CD14-positive monocyte (primary cell): ENCODE results near the gene EIPR1. TPM values are rescaled to one million over a fixed set of nuclear protein-coding genes. Genes with fewer than 3 reads are reported as not detected.
A peak's percentile ranks its signal among the peaks of the same experiment; 100 is the strongest.

Experiments
- DNase-seq, 3 donors: peaks; one replicate each; pipeline ENCODE4 v3.0.0-alpha.2; 2011 to 2022
- H2AFZ ChIP-seq: 2 replicates; pipeline ENCODE4 v1.6.0; 2012; ENCODE audit warnings: mild to moderate bottlenecking, low read depth, low read length, inconsistent platforms; ENCODE audit not compliant: insufficient read depth, poor library complexity, severe bottlenecking
- H3K27ac ChIP-seq, 2 donors: 1 replicate in 1 of 2; 2 replicates in 1 of 2; pipeline ENCODE4 v1.5.1; 2012 to 2013; ENCODE audit warnings: low read length in 2 of 2, control low read depth in 1 of 2, inconsistent platforms in 1 of 2, low read depth in 1 of 2, mild to moderate bottlenecking in 1 of 2
- H3K27me3 ChIP-seq, 2 donors: one replicate each; pipeline versions ENCODE4 v1.6.0 to v1.6.1; 2011 to 2013; ENCODE audit warnings: low read length in 2 of 2; ENCODE audit not compliant: control insufficient read depth in 2 of 2, insufficient read depth in 2 of 2
- H3K36me3 ChIP-seq, 2 donors: replicated peaks in 1 of 2; 1 replicate in 1 of 2; 2 replicates in 1 of 2; pipeline versions ENCODE4 v1.5.1 to v1.6.1; 2012 to 2013; ENCODE audit warnings: low read length in 2 of 2, control low read depth in 1 of 2, inconsistent platforms in 1 of 2, mild to moderate bottlenecking in 1 of 2; ENCODE audit not compliant: insufficient read depth in 2 of 2, control insufficient read depth in 1 of 2
- H3K4me1 ChIP-seq, 2 donors: 1 replicate in 1 of 2; 2 replicates in 1 of 2; pipeline versions ENCODE4 v1.5.1 to v1.6.1; 2012 to 2013; ENCODE audit warnings: low read length in 2 of 2, control low read depth in 1 of 2, inconsistent platforms in 1 of 2, mild to moderate bottlenecking in 1 of 2, moderate library complexity in 1 of 2; ENCODE audit not compliant: insufficient read depth in 2 of 2, control insufficient read depth in 1 of 2
- H3K4me2 ChIP-seq: replicated peaks from 2 replicates; pipeline ENCODE3; 2012; ENCODE audit warnings: low read length, moderate library complexity, mild to moderate bottlenecking; ENCODE audit not compliant: poor library complexity, severe bottlenecking; ENCODE audit errors: extremely low read depth
- H3K4me3 ChIP-seq, 3 experiments: fragments of 200-600 bp in 1 of 3; sonication (generic) in 1 of 3; replicated peaks in 1 of 3; 1 replicate in 2 of 3; 2 replicates in 1 of 3; pipeline ENCODE4 v1.5.1; 2011 to 2013; ENCODE audit warnings: low read length in 3 of 3, mild to moderate bottlenecking in 3 of 3, control low read depth in 2 of 3, low read depth in 2 of 3, inconsistent platforms in 1 of 3, moderate library complexity in 1 of 3
- H3K79me2 ChIP-seq: 2 replicates; pipeline ENCODE4 v1.6.0; 2012; ENCODE audit warnings: mild to moderate bottlenecking, control low read depth, inconsistent platforms, low read length, moderate library complexity; ENCODE audit not compliant: insufficient read depth
- H3K9ac ChIP-seq: 2 replicates; pipeline ENCODE4 v1.6.0; 2017; ENCODE audit warnings: low read length, mild to moderate bottlenecking; ENCODE audit not compliant: insufficient read depth, poor library complexity, severe bottlenecking
- H3K9me3 ChIP-seq, 2 donors: replicated peaks in 1 of 2; 1 replicate in 1 of 2; 2 replicates in 1 of 2; pipeline versions ENCODE4 v1.5.1 to v1.6.1; 2012 to 2013; ENCODE audit warnings: low read length in 2 of 2, control low read depth in 1 of 2; ENCODE audit not compliant: control insufficient read depth in 1 of 2, insufficient read depth in 1 of 2
- H4K20me1 ChIP-seq: 2 replicates; pipeline ENCODE4 v1.6.0; 2012; ENCODE audit warnings: mild to moderate bottlenecking, low read length, control low read depth, moderate library complexity; ENCODE audit not compliant: insufficient read depth
- H3K27ac Mint-ChIP-seq, 7 donors: one replicate each; pipeline ENCODE4 v1.8.0; 2020; ENCODE audit warnings: mild to moderate bottlenecking in 7 of 7, mixed read lengths in 7 of 7, moderate library complexity in 6 of 7, inconsistent platforms in 2 of 7
- H3K27me3 Mint-ChIP-seq, 3 donors: one replicate each; pipeline ENCODE4 v1.8.0; 2021 to 2022; ENCODE audit warnings: low read depth in 3 of 3, mild to moderate bottlenecking in 3 of 3, mixed read lengths in 3 of 3, moderate library complexity in 3 of 3, inconsistent platforms in 1 of 3
- H3K36me3 Mint-ChIP-seq, 2 donors: one replicate each; pipeline ENCODE4 v1.8.0; 2020; ENCODE audit warnings: mixed read lengths in 2 of 2, inconsistent platforms in 1 of 2, mild to moderate bottlenecking in 1 of 2
- H3K4me1 Mint-ChIP-seq: one replicate; pipeline ENCODE4 v1.8.0; 2020; ENCODE audit warnings: mild to moderate bottlenecking, mixed read lengths
- H3K4me3 Mint-ChIP-seq, 2 donors: one replicate each; pipeline ENCODE4 v1.8.0; 2020; ENCODE audit warnings: mild to moderate bottlenecking in 2 of 2, mixed read lengths in 2 of 2, moderate library complexity in 1 of 2
- H3K9me3 Mint-ChIP-seq, 7 donors: one replicate each; pipeline ENCODE4 v1.8.0; 2020 to 2022; ENCODE audit warnings: mixed read lengths in 7 of 7, mild to moderate bottlenecking in 6 of 7, moderate library complexity in 6 of 7, inconsistent platforms in 2 of 7
- WGBS: methylation state at CpG from one replicate; pipeline ENCODE4 v1.1.5; 2013; ENCODE audit warnings: missing lambda C conversion rate; ENCODE audit not compliant: insufficient coverage; 5-methylcytosine and 5-hydroxymethylcytosine counted together
- intact Hi-C, 2 donors: fragments of 100-400 bp; cut with micrococcal nuclease; formaldehyde crosslinking; loops; one replicate each; pipeline versions ENCODE4 v1.15.0 to v1.15.1; 2023
- polyA plus RNA-seq, 3 donors: library from polyadenylated mRNA; depleted of rRNA in 1 of 3; unstranded in 2 of 3; stranded (reverse) in 1 of 3; fragments of 300-500 nt in 2 of 3; fragments of >200 nt in 1 of 3; fragmentation: Illumina TruSeq in 2 of 3; gene quantifications; 1 replicate in 2 of 3; 2 replicates in 1 of 3; pipeline ENCODE4 v1.2.3, GENCODE V29; 2012 to 2021
- TF ChIP-seq, protein P1 (sequence below): fragments of 200-600 bp; IDR thresholded peaks from one replicate; pipeline ENCODE4 v1.8.0; 2022; ENCODE audit warnings: antibody characterized with exemption, mild to moderate bottlenecking

The EIPR1 gene
- polyA plus RNA-seq, 3 donors = 19.0 to 22.4 (median 20.8) TPM

DNA sequence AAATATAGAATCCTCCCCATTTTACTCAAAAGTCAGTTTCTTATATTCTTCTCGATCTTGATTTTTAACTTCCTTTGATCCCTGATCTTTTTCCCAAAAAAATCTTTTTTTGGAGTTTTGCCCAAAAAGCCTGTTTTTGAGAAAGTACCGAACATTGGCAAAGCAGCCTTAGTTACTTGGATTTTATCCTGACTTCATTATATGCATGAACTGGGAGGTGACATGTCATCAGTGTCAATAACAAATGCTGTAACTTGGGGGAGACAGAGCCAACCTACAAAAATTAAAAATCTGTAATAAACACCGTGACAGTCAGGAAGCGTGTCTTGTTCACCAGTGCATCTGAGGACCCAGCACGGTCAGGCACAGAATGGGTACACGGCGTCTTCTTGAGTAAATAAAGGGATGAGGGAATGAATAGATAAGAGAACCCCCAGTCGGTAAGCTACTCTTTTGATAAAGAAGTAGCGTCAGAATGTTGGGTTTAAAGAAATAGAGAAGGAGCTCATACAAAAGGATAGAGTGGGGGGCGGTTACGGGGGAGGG is 26.8 kb upstream of the EIPR1 start:
- H2AFZ ChIP-seq = no peak overlapping the region
- no peaks in the 10 kb centered on the region for H3K9me3 ChIP-seq
- H3K27me3 Mint-ChIP-seq = no peaks in the 10 kb centered on the region
- H3K4me2 ChIP-seq = no peak overlapping the region
- H3K36me3 ChIP-seq = peaks cover 48 to 76% of the 10 kb centered on the region in 2 donors
- no peak overlapping the region for H3K4me3 ChIP-seq
- H3K4me3 Mint-ChIP-seq = no peak overlapping the region
- H3K9ac ChIP-seq = no peak overlapping the region
- DNase-seq = no peak
- H3K9me3 Mint-ChIP-seq = peaks cover 0 to 1% (median 0%) of the 10 kb centered on the region in 7 donors
- H3K36me3 Mint-ChIP-seq = peaks cover 55 to 77% of the 10 kb centered on the region in 2 donors
- no peak overlapping the region for H3K27ac ChIP-seq
- peak overlapping the region in 1 of 7 donors; percentile 6 for H3K27ac Mint-ChIP-seq
- TF ChIP-seq, protein P1, sequence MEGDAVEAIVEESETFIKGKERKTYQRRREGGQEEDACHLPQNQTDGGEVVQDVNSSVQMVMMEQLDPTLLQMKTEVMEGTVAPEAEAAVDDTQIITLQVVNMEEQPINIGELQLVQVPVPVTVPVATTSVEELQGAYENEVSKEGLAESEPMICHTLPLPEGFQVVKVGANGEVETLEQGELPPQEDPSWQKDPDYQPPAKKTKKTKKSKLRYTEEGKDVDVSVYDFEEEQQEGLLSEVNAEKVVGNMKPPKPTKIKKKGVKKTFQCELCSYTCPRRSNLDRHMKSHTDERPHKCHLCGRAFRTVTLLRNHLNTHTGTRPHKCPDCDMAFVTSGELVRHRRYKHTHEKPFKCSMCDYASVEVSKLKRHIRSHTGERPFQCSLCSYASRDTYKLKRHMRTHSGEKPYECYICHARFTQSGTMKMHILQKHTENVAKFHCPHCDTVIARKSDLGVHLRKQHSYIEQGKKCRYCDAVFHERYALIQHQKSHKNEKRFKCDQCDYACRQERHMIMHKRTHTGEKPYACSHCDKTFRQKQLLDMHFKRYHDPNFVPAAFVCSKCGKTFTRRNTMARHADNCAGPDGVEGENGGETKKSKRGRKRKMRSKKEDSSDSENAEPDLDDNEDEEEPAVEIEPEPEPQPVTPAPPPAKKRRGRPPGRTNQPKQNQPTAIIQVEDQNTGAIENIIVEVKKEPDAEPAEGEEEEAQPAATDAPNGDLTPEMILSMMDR = no peak
- H3K79me2 ChIP-seq = peaks cover 18% of the 10 kb centered on the region
- intact Hi-C loops = no loop called here
- peaks cover 2% of the 10 kb centered on the region for H3K4me1 Mint-ChIP-seq
- peaks cover 72% of the 10 kb centered on the region for H4K20me1 ChIP-seq
- no peaks in the 10 kb centered on the region for H3K4me1 ChIP-seq
- H3K27me3 ChIP-seq = no peaks in the 10 kb centered on the region
- 98% methylated on average over 9 of the region's 11 CpGs for WGBS

DNA sequence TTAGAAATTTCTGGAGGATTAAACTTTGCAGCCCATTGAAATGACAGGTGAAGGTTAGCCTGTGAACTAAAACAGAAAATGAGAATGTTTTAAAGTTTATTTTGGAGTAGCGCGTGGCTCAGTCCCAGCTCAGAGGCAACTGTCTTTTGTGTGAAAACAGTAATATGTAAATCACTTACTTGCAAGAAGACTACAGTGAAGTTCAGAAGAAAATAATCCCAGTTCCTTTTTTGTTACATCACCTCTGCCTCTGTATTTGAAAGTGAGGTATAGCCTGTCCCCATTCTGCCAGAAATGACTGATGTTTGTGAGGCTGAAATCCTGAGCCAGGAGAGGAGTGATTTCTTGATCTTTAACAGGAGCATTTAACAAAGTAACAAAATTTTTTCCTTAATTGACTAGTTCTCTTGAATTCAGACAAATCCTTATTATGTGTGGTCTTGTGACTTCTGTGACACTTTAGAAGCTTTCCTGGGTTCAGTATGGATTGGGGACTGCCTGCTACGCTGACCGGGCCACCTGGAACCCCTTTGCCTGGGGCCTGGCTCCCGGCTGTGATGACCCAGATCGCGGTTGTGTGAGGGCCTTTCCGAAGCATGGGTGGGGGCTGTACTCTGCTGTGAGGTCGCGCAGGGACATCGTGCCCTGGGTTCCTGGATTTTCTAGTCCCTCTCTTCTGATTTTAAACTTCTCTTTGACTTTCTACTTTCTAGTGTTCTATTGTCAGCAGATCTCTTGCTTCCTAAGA is 26.1 kb upstream of the EIPR1 start:
- intact Hi-C loops = no loop called here
- DNase-seq = no peak
- H3K4me3 ChIP-seq = no peak overlapping the region
- no peaks in the 10 kb centered on the region for H3K9me3 ChIP-seq
- 98% methylated on average over 6 of the region's 11 CpGs for WGBS
- H4K20me1 ChIP-seq = peaks cover 73% of the 10 kb centered on the region
- H3K4me1 ChIP-seq = no peaks in the 10 kb centered on the region
- H3K27ac ChIP-seq = no peak overlapping the region
- H3K79me2 ChIP-seq = peaks cover 20% of the 10 kb centered on the region
- H3K4me3 Mint-ChIP-seq = no peak overlapping the region
- H2AFZ ChIP-seq = no peak overlapping the region
- H3K36me3 Mint-ChIP-seq = peaks cover 54 to 79% of the 10 kb centered on the region in 2 donors
- H3K27me3 Mint-ChIP-seq = no peaks in the 10 kb centered on the region
- H3K9me3 Mint-ChIP-seq = peaks cover 0 to 1% (median 0%) of the 10 kb centered on the region in 7 donors
- peaks cover 49 to 81% of the 10 kb centered on the region in 2 donors for H3K36me3 ChIP-seq
- no peak overlapping the region for H3K9ac ChIP-seq
- TF ChIP-seq, protein P1 = no peak
- peak overlapping the region in 3 of 7 donors; percentile 39 to 66 (median 47) for H3K27ac Mint-ChIP-seq
- H3K4me2 ChIP-seq = no peak overlapping the region
- H3K4me1 Mint-ChIP-seq = no peaks in the 10 kb centered on the region
- no peaks in the 10 kb centered on the region for H3K27me3 ChIP-seq
